ENCODE results near the gene KNCN.

KNCN gene

GRCh38 chr1:46501528-46501927, 49.9 kb downstream of the KNCN start:
- TF ChIP-seq TAF1 (IDR thresholded peaks at IDR 0.05; ENCODE audit: borderline replicate concordance, insufficient read depth, low read length) = no peak
- no peak for TF ChIP-seq POLR2AphosphoS5 (IDR thresholded peaks at IDR 0.05; ENCODE audit: low read depth, low read length)
- no peak for TF ChIP-seq FOXP2 (optimal IDR thresholded peaks at IDR 0.05; ENCODE audit: borderline replicate concordance, extremely low read depth, extremely low read length, insufficient read depth)

GRCh38 chr1:46497665-46498064, 53.8 kb downstream of the KNCN start:
- no peak for TF ChIP-seq FOXP2 (optimal IDR thresholded peaks at IDR 0.05; ENCODE audit: borderline replicate concordance, extremely low read depth, extremely low read length, insufficient read depth)
- no peak for TF ChIP-seq SIN3A (IDR thresholded peaks at IDR 0.05; ENCODE audit: borderline replicate concordance, insufficient read depth, low read length)
- TF ChIP-seq REST (IDR thresholded peaks at IDR 0.05; ENCODE audit: insufficient read depth in 1 of 2, low read depth in 2 of 2, low read length in 2 of 2) = no peak
- no peak for TF ChIP-seq POLR2AphosphoS5 (IDR thresholded peaks at IDR 0.05; ENCODE audit: low read depth, low read length)
- TF ChIP-seq TAF1 (IDR thresholded peaks at IDR 0.05; ENCODE audit: borderline replicate concordance, insufficient read depth, low read length) = no peak

- no peak for TF ChIP-seq SIN3A (IDR thresholded peaks at IDR 0.05; ENCODE audit: borderline replicate concordance, insufficient read depth, low read length)
- TF ChIP-seq POLR2AphosphoS5 (IDR thresholded peaks at IDR 0.05; ENCODE audit: low read depth, low read length) = no peak
- no peak for TF ChIP-seq FOXP2 (optimal IDR thresholded peaks at IDR 0.05; ENCODE audit: borderline replicate concordance, extremely low read depth, extremely low read length, insufficient read depth)
- no peak for TF ChIP-seq REST (IDR thresholded peaks at IDR 0.05; ENCODE audit: insufficient read depth in 1 of 2, low read depth in 2 of 2, low read length in 2 of 2)
- no peak for TF ChIP-seq TAF1 (IDR thresholded peaks at IDR 0.05; ENCODE audit: borderline replicate concordance, insufficient read depth, low read length)
Measured at GRCh38 chr1:46497020-46497419, 54.4 kb downstream of the KNCN start.

- no peak for TF ChIP-seq TAF1 (IDR thresholded peaks at IDR 0.05; ENCODE audit: borderline replicate concordance, insufficient read depth, low read length)
- TF ChIP-seq FOXP2 (optimal IDR thresholded peaks at IDR 0.05; ENCODE audit: borderline replicate concordance, extremely low read depth, extremely low read length, insufficient read depth) = no peak
- TF ChIP-seq POLR2AphosphoS5 (IDR thresholded peaks at IDR 0.05; ENCODE audit: low read depth, low read length) = no peak
- no peak for TF ChIP-seq SIN3A (IDR thresholded peaks at IDR 0.05; ENCODE audit: borderline replicate concordance, insufficient read depth, low read length)
- TF ChIP-seq REST (IDR thresholded peaks at IDR 0.05; ENCODE audit: insufficient read depth in 1 of 2, low read depth in 2 of 2, low read length in 2 of 2) = no peak
Measured at GRCh38 chr1:46496505-46496904, 54.9 kb downstream of the KNCN start.

GRCh38 chr1:46495778-46496177, 55.7 kb downstream of the KNCN start:
- no peak for TF ChIP-seq SIN3A (IDR thresholded peaks at IDR 0.05; ENCODE audit: borderline replicate concordance, insufficient read depth, low read length)
- TF ChIP-seq POLR2AphosphoS5 (IDR thresholded peaks at IDR 0.05; ENCODE audit: low read depth, low read length) = no peak
- TF ChIP-seq REST (IDR thresholded peaks at IDR 0.05; ENCODE audit: insufficient read depth in 1 of 2, low read depth in 2 of 2, low read length in 2 of 2) = no peak
- TF ChIP-seq FOXP2 (optimal IDR thresholded peaks at IDR 0.05; ENCODE audit: borderline replicate concordance, extremely low read depth, extremely low read length, insufficient read depth) = no peak
- TF ChIP-seq TAF1 (IDR thresholded peaks at IDR 0.05; ENCODE audit: borderline replicate concordance, insufficient read depth, low read length) = no peak
